IPS-NIHi11 (cell line): ENCODE measurements around the gene PANK4.

ENCODE experiments used
- DNase-seq: peaks from one replicate; pipeline ENCODE4 v3.0.0; 2012; ENCODE audit warnings: mixed read lengths, low spot score

Gene PANK4

DNA sequence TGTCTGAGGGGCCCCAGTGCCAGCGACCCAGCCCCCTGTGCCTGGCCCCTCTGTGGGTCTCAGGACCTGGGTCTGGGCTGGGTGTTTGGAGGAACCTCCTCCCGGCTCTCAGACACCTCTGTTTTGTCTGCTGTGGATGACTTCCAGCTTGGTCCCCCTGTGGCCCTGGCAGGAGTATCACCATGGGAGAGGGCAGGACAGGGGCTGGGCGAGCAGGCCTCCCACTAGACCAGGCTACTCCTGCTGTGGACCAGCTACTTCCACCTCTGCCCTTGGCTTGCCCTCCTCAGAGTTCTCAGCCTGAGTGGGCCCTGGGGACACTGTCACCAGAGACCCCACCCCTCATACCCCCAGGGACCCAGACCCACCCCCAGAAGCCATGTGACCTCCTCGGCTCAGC is 28.5 kb downstream of the PANK4 start:
- no peak for DNase-seq

DNA sequence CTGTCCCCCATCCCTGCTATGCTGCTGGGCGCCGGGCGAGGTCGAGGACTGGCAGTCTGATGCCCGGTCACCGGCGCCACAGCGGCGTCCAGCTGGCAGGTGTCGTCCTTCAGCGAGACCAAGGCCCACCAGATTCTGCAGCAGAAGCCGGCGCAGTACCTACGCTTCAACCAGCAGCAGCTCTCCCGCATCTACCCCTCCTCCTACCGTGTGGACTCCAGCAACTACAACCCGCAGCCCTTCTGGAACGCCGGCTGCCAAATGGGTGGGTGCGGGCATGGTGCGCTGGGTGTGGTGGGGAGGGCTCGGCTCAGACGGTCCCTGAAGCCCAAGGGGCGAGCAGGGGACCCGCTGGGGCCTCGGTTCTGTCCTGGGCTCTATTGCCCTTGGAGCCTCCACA is 29.6 kb downstream of the PANK4 start:
- no peak for DNase-seq

GRCh38 chr1:2496087-2496622 is 30.2 kb downstream of the PANK4 start:
- no peak for DNase-seq

- DNase-seq, result no peak
Measured at GRCh38 chr1:2495546-2495945, 30.9 kb downstream of the PANK4 start.

DNA sequence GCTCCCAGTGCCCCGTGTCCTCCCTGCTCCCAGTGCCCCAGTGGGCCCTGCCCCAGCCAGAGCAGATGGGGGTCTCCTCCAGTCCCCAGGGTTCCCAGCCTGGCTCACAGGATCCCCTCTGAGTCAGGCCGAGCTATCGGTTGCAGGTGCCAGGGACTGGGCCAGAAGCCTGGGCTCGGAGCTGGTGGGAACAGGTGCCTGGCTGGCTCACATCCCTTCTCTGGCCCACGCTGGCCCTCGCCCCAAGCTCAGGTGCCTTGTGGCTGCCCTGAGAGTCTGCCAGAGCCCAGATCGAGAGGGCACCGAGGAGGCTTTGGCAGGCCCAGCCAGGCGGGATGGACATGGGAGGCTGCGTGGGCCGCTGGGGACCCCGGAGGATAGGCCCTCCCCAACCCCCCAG is 31.4 kb downstream of the PANK4 start:
- DNase-seq, result no peak

GRCh38 chr1:2494323-2494693 is 32.1 kb downstream of the PANK4 start:
- no peak for DNase-seq

DNA sequence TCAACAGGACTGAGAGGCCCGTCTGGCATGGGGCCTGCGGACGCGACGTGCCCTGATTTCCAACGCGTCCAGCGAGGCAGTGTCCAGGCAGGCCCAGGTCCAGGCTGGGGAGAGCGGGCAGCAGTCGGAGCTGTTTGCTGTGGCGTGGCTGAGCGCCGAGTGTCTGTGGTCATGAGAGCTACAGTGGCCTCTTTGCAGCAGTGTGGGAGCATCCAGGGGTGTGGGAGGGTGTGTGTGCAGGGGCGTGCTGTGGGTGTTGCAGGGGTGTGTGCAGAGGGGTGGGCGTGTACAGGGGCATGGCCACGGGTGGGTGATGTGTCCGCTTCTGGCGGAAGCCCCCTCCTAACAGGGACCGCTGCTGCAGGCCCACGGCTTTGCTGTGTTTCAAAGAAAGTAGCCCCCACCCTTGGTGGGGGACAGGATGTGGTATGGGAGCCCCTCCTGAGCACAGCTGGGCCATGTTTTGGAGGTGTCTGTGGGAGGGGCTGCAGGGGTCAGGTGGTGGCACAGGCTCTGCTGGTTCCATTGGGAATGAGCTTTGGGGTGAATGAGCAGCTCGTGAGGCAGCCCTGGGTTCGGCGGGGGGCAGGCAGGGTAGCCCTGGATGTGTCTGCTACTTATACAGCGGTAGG is 32.6 kb downstream of the PANK4 start:
- no peak for DNase-seq

GRCh38 chr1:2493218-2493617 is 33.2 kb downstream of the PANK4 start:
- DNase-seq, result no peak

DNA sequence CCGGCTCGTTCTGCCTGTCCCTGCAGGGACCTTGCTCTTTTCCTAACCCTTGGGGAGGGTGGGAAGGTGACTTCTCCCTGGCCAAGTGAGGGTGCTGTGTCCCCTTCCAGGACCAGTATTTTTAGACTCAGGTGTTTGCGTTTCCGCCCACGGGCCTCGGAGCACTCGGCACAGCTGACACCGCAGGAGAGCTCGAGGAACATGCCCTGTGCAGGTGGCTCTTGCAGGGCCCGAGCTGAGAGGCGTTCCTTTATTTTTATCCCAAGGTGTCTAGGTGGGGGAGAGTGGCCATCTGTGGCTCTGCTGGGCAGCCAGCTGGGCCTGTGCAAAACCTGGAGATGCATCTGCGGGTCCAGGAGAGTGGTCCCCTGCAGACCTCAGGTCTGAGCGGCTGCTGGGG is 34.3 kb downstream of the PANK4 start:
- no peak for DNase-seq

GRCh38 chr1:2489615-2490014 is 36.8 kb downstream of the PANK4 start:
- no peak for DNase-seq

DNA sequence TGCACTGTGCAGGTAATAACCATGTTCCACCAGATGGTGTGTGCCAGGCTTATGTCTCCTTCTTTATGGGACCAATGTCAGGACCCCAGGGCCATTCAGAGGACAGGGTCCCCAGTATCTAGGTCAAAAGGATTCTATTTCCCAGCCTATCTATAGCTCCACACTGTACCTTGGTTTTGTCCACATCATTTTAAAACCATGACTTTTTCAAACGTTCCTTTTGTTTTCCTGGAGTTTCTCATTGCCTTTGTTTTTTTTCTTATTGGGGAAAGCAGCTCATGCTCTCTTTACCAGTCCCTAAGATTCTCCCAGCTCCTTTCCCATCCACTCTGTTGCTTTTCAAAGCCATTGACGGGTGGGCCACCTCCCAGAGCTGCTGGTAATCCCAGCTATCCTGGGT is 37.7 kb downstream of the PANK4 start:
- DNase-seq, result no peak

- no peak for DNase-seq
Measured at GRCh38 chr1:2486558-2486957, 39.8 kb downstream of the PANK4 start.

GRCh38 chr1:2486041-2486440 is 40.4 kb downstream of the PANK4 start:
- no peak for DNase-seq

- DNase-seq, result no peak
Measured at GRCh38 chr1:2483970-2484369, 42.4 kb downstream of the PANK4 start.

GRCh38 chr1:2483026-2483425 is 43.4 kb downstream of the PANK4 start:
- DNase-seq, result no peak

GRCh38 chr1:2482588-2482987 is 43.8 kb downstream of the PANK4 start:
- peak; percentile 76 for DNase-seq

- no peak for DNase-seq
Measured at GRCh38 chr1:2481885-2482284, 44.5 kb downstream of the PANK4 start.

DNA sequence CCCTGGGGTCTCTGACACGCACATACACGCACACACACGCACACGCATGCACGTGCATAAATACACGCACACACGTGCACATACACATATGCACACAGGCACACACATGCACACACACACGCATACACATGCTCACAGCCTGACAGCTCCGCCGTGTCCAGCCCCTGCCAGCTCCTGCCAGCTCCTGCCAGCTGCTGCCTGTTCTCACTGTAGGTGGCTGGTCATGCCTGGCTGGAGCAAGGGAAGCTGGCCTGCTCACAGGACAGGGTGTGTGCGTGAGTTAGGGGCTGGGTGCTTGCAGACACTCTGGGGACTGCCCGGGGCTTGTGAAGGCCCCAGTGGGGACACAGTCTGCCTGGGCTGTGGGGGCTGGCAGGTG is 45.4 kb downstream of the PANK4 start:
- DNase-seq, result no peak

- DNase-seq, result no peak
Measured at GRCh38 chr1:2480236-2480985, 46.0 kb downstream of the PANK4 start.

DNA sequence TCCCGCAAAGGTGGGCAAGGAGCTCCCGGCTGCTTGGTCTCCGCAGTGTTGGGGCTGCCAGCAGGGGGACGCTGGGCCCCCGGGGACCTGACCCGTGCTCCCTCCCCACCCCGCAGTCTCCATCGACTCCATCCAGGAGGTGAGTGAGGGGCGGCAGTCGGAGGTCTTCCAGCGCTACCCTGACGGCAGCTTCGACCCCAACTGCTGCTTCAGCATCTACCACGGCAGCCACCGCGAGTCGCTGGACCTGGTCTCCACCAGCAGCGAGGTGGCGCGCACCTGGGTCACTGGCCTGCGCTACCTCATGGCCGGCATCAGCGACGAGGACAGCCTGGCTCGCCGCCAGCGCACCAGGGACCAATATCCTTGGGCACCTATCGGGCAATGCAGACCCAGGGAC is 46.8 kb downstream of the PANK4 start:
- no peak for DNase-seq

GRCh38 chr1:2479186-2479585 is 47.2 kb downstream of the PANK4 start:
- DNase-seq, result no peak

DNA sequence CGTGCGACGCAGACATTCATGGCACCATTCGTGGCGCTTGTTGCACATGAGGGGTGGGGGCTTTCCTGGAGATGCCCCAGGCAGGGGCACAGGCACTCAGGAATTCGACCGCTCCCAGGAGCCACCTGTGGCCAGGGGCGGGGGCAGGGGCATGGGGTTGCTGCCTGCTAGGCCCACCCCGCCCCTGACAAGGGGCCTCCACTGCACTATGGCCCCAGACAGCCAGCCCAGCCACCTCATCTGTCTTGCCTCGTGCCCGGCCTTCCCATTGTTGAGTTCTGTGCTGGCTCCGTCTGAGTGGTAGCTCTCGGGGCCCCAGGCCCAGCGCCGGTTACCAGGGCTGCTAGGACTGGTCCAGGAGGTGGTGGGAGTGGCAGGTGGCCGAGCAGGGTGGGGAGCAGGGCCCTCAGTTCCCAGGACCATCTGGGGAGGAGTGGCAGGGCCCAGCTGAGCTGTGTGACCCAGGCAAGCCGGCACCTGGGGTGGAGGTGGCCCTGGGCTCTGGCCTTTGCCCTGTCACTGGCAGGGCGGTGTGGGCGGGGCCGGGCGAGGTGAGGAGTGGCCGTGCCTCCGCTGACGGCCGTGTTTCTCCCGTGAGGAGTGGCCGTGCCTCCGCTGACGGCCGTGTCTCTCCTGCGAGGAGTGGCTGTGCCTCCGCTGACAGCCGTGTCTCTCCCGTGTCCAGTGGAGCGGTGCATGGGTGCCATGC is 48.5 kb downstream of the PANK4 start:
- DNase-seq, result no peak

GRCh38 chr1:2477309-2477708 is 49.1 kb downstream of the PANK4 start:
- no peak for DNase-seq
